GM18526 (cell line): ENCODE data around the gene UROC1.

Source experiments
- POLR2A ChIP-seq: IDR thresholded peaks from 3 replicates; pipeline ENCODE4 v1.6.1; 2011; ENCODE audit not compliant: insufficient read length; ENCODE audit errors: extremely low read depth

Gene UROC1

GRCh38 chr3:126475413-126476114 lies 42.0 kb downstream of the UROC1 start, which contains the start of gene ZXDC:
Gene ZXDC (minus strand): TSS chr3:126475891. CDS start chr3:126475865, 26 bp downstream.
- peak; percentile 86 for TF ChIP-seq POLR2A

- TF ChIP-seq POLR2A, result no peak
Observed at GRCh38 chr3:126474498-126475412, 42.8 kb downstream of the UROC1 start.

- TF ChIP-seq POLR2A, result no peak
Observed at GRCh38 chr3:126473292-126474168, 44.0 kb downstream of the UROC1 start.

GRCh38 chr3:126472277-126473006 lies 45.1 kb downstream of the UROC1 start:
- no peak for TF ChIP-seq POLR2A

- no peak for TF ChIP-seq POLR2A
Observed at GRCh38 chr3:126469479-126469878, 48.1 kb downstream of the UROC1 start.

GRCh38 chr3:126468028-126468891 lies 49.3 kb downstream of the UROC1 start:
- no peak for TF ChIP-seq POLR2A

- TF ChIP-seq POLR2A, result no peak
Observed at GRCh38 chr3:126467611-126467955, 50.0 kb downstream of the UROC1 start.

GRCh38 chr3:126466886-126467610 lies 50.5 kb downstream of the UROC1 start:
- no peak for TF ChIP-seq POLR2A

- TF ChIP-seq POLR2A, result no peak
Observed at GRCh38 chr3:126465928-126466544, 51.5 kb downstream of the UROC1 start.

GRCh38 chr3:126464997-126465396 lies 52.6 kb downstream of the UROC1 start:
- no peak for TF ChIP-seq POLR2A

GRCh38 chr3:126464494-126464893 lies 53.1 kb downstream of the UROC1 start:
- no peak for TF ChIP-seq POLR2A

GRCh38 chr3:126464093-126464492 lies 53.5 kb downstream of the UROC1 start:
- no peak for TF ChIP-seq POLR2A

GRCh38 chr3:126463521-126463920 lies 54.1 kb downstream of the UROC1 start:
- TF ChIP-seq POLR2A, result no peak
